WTC11 (cell line): ENCODE measurements around the gene ZIC4. TPM values are rescaled to one million over a fixed set of nuclear protein-coding genes. Genes with fewer than 3 reads are reported as not detected.

Source experiments
- ATAC-seq: fragments of 200-7000 bp; cut with Tn5 transposase; 2 replicates; pipeline ENCODE4 v1.10.0; 2021; ENCODE audit warnings: mild to moderate bottlenecking, moderate library complexity
- CTCF ChIA-PET: fragments of 300-600 bp; sonication (Branson Sonifier 250); formaldehyde crosslinking; loops from one replicate; lab custom pipeline; 2021; ENCODE audit warnings: antibody characterized with exemption; lab: Charles Lee
- POLR2A ChIA-PET: fragments of 350-600 bp; sonication (Branson Sonifier 250); formaldehyde crosslinking; loops from one replicate; lab custom pipeline; 2021; ENCODE audit warnings: antibody characterized with exemption; lab: Charles Lee
- DNase-seq: peaks from one replicate; pipeline ENCODE4 v3.0.0; 2021; ENCODE audit warnings: low spot score
- H3K27ac Mint-ChIP-seq: 2 replicates; pipeline ENCODE4 v1.8.0; 2021; ENCODE audit warnings: mixed read lengths
- H3K27me3 Mint-ChIP-seq: 2 replicates; pipeline ENCODE4 v1.8.0; 2021; ENCODE audit warnings: low read depth, mild to moderate bottlenecking, moderate library complexity, mixed read lengths
- H3K36me3 Mint-ChIP-seq: 2 replicates; pipeline ENCODE4 v1.8.0; 2021; ENCODE audit warnings: mixed read lengths
- H3K4me1 Mint-ChIP-seq: 2 replicates; pipeline ENCODE4 v1.8.0; 2022; ENCODE audit warnings: mixed read lengths
- H3K4me3 Mint-ChIP-seq: 2 replicates; pipeline ENCODE4 v1.8.0; 2021; ENCODE audit warnings: mild to moderate bottlenecking, moderate library complexity, mixed read lengths
- H3K9me3 Mint-ChIP-seq: 2 replicates; pipeline ENCODE4 v1.8.0; 2021; ENCODE audit warnings: mixed read lengths
- ATF1 ChIP-seq: sonication (generic); formaldehyde crosslinking; IDR thresholded peaks from 2 replicates; pipeline ENCODE4 v1.8.1; 2023; ENCODE audit warnings: mild to moderate bottlenecking, moderate library complexity, missing genetic modification reagents
- ETV6 ChIP-seq: sonication (generic); formaldehyde crosslinking; IDR thresholded peaks from 2 replicates; pipeline ENCODE4 v1.8.1; 2022; ENCODE audit warnings: mild to moderate bottlenecking, missing genetic modification reagents
- FOXK1 ChIP-seq: sonication (generic); formaldehyde crosslinking; IDR thresholded peaks from 2 replicates; pipeline ENCODE4 v1.8.0; 2022; ENCODE audit warnings: mild to moderate bottlenecking, moderate library complexity, missing genetic modification reagents
- GTF2I ChIP-seq: fragments of 250-450 bp; sonication (Bioruptor Pico); conservative IDR thresholded peaks from 2 replicates; pipeline ENCODE4 v1.4.0; 2021; ENCODE audit warnings: mild to moderate bottlenecking
- MLX ChIP-seq: sonication (generic); formaldehyde crosslinking; IDR thresholded peaks from 2 replicates; pipeline ENCODE4 v1.8.1; 2023; ENCODE audit warnings: mild to moderate bottlenecking, missing genetic modification reagents, moderate library complexity
- MXD4 ChIP-seq: fragments of 250-450 bp; sonication (Bioruptor Pico); IDR thresholded peaks from 2 replicates; pipeline ENCODE4 v1.8.0; 2021; ENCODE audit warnings: mild to moderate bottlenecking, moderate library complexity, borderline replicate concordance
- NFATC4 ChIP-seq: fragments of 250-450 bp; sonication (Bioruptor Pico); IDR thresholded peaks from 2 replicates; pipeline ENCODE4 v1.9.0; 2021; ENCODE audit warnings: mild to moderate bottlenecking
- NFYB ChIP-seq: sonication (generic); formaldehyde crosslinking; conservative IDR thresholded peaks from 2 replicates; pipeline ENCODE4 v1.8.0; 2022; ENCODE audit warnings: low read depth, missing genetic modification reagents
- NR2C2 ChIP-seq: sonication (generic); formaldehyde crosslinking; IDR thresholded peaks from 2 replicates; pipeline ENCODE4 v1.8.0; 2022; ENCODE audit warnings: mild to moderate bottlenecking, missing genetic modification reagents
- SMAD3 ChIP-seq: sonication (generic); formaldehyde crosslinking; IDR thresholded peaks from 2 replicates; pipeline ENCODE4 v1.8.0; 2022; ENCODE audit warnings: missing genetic modification reagents, mild to moderate bottlenecking, borderline replicate concordance
- SMAD4 ChIP-seq: sonication (generic); formaldehyde crosslinking; IDR thresholded peaks from 2 replicates; pipeline ENCODE4 v1.8.0; 2022; ENCODE audit warnings: mild to moderate bottlenecking, missing genetic modification reagents
- SOX15 ChIP-seq: fragments of 250-450 bp; sonication (Bioruptor Pico); IDR thresholded peaks from 2 replicates; pipeline ENCODE4 v1.9.0; 2021; ENCODE audit warnings: mild to moderate bottlenecking
- TEAD4 ChIP-seq: sonication (generic); formaldehyde crosslinking; IDR thresholded peaks from 2 replicates; pipeline ENCODE4 v1.8.0; 2022; ENCODE audit warnings: mild to moderate bottlenecking, missing genetic modification reagents
- ZBTB43 ChIP-seq: sonication (generic); formaldehyde crosslinking; IDR thresholded peaks from 2 replicates; pipeline ENCODE4 v1.8.1; 2023; ENCODE audit warnings: mild to moderate bottlenecking, missing genetic modification reagents
- ZMAT4 ChIP-seq: fragments of 250-450 bp; sonication (Bioruptor Pico); IDR thresholded peaks from 2 replicates; pipeline ENCODE4 v1.9.0; 2021; ENCODE audit warnings: mild to moderate bottlenecking
- ZNF138 ChIP-seq: sonication (generic); formaldehyde crosslinking; conservative IDR thresholded peaks from 2 replicates; pipeline ENCODE4 v1.8.1; 2022; ENCODE audit warnings: mild to moderate bottlenecking, moderate library complexity, missing genetic modification reagents
- ZNF232 ChIP-seq: sonication (generic); formaldehyde crosslinking; IDR thresholded peaks from 2 replicates; pipeline ENCODE4 v1.8.0; 2022; ENCODE audit warnings: mild to moderate bottlenecking, missing genetic modification reagents
- total RNA-seq: library from RNA; stranded (reverse); gene quantifications from 3 replicates; pipeline ENCODE4 v1.2.3, GENCODE V29; 2021
- TF ChIP-seq, protein P1 (sequence below): sonication (generic); formaldehyde crosslinking; IDR thresholded peaks from 2 replicates; pipeline ENCODE4 v1.8.0; 2022; ENCODE audit warnings: mild to moderate bottlenecking, missing genetic modification reagents
- TF ChIP-seq, protein P2 (sequence below): sonication (generic); formaldehyde crosslinking; IDR thresholded peaks from 2 replicates; pipeline ENCODE4 v1.8.0; 2023; ENCODE audit warnings: missing genetic modification reagents
- TF ChIP-seq, protein P3 (sequence below): sonication (generic); formaldehyde crosslinking; IDR thresholded peaks from 2 replicates; pipeline ENCODE4 v1.8.1; 2023; ENCODE audit warnings: mild to moderate bottlenecking, moderate library complexity, missing genetic modification reagents
- TF ChIP-seq, protein P4 (sequence below): sonication (generic); formaldehyde crosslinking; IDR thresholded peaks from 2 replicates; pipeline ENCODE4 v1.8.1; 2022; ENCODE audit warnings: mild to moderate bottlenecking, missing genetic modification reagents, moderate library complexity, borderline replicate concordance
- TF ChIP-seq, protein P5 (sequence below): fragments of 250-450 bp; sonication (Bioruptor Pico); IDR thresholded peaks from 2 replicates; pipeline ENCODE4 v1.9.0; 2021; ENCODE audit warnings: mild to moderate bottlenecking, borderline replicate concordance

ZIC4 gene
- total RNA-seq, 1 experiment from 2014 or later, result 3.5 TPM

DNA sequence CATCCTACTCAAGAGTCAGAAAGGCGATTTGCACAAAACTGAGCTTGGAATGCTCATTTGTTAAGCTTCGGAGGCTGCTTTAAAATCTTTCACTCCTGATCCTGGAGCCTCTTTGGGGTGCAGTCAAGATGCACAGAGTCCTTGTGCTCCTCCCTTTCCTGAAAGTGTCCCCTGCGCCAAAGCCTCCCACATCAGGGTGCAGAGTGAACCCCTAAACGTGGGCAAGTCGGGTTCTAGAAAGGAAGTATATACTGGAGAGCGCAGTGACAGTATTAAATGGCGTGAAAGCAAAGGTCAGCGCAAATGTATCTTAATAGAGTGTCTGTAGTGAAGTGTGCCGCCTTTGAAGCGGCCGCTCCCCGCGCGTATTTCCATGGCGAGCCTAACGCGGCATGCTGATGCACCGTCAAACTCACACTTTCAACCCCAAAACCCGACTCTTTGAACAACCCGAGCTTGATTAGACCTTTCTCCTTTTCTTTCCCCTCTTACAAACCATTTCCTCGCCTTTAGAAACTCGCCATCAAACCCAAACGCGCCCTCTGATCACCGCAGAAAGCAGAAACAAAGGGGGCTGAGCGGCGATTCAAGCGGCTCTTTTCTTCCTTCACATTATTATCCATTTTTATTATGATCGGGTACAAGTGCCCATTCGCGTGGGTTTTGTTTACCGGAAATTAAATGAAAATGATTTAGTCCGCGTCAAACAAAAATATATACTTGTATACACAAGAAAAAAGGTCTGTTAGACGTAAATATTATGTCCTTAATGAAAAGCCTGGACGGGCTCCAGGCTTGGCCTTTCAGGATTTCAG, 18.3 kb downstream of the ZIC4 start:
- H3K4me1 Mint-ChIP-seq, result peaks cover 84% of the 10 kb centered on the region
- peak overlapping the region; percentile 73 for H3K4me3 Mint-ChIP-seq
- CTCF ChIA-PET, result interaction anchor here (3.6 kb wide), 1 partner anchor 27 kb away, joined by 12 read pairs; no protein-coding TSS in a partner anchor

DNA sequence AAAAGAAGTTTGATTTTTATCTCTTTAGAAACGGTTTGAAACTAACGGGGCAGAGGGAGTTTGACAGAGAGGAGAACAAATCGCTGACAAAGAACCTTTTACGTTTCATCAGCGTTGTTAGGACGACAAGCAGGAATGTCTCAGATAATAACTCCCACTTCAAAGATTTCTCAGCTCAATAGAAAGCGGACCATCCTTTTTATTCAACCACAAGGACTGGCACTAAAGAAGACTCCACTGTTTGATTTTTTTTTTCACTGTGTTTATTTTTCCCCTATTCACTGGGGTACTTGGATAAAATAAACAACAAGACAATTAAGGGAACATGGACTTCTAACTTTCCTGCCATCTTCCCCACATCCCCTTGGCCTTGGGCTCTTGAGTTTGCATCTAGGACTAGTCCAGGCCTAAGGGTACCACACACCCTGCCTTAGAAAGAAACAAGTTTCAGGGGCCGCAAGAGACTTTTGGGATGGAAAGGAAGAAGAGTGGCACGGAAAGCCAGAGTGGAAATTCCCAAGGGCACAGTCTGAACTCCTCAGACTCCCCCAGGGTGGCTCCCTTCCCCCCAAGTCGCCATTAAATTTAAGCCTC, 19.0 kb downstream of the ZIC4 start:
- DNase-seq, result no peak
- H3K9me3 Mint-ChIP-seq, result no peaks in the 10 kb centered on the region
- no peak overlapping the region for H3K27ac Mint-ChIP-seq
- H3K36me3 Mint-ChIP-seq, result no peaks in the 10 kb centered on the region
- H3K27me3 Mint-ChIP-seq, result peaks cover 100% of the 10 kb centered on the region
- no peak for ATAC-seq
- peaks cover 86% of the 10 kb centered on the region for H3K4me1 Mint-ChIP-seq
- H3K4me3 Mint-ChIP-seq, result peak overlapping the region; percentile 73
- POLR2A ChIA-PET, result no interaction called here
- CTCF ChIA-PET, result interaction anchor here (0.7 to 3.6 kb wide), 2 partner anchors 10 to 26 kb away, joined by 3 to 12 read pairs; no protein-coding TSS in a partner anchor
- TF ChIP-seq, protein P1, sequence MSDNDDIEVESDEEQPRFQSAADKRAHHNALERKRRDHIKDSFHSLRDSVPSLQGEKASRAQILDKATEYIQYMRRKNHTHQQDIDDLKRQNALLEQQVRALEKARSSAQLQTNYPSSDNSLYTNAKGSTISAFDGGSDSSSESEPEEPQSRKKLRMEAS, result no peak
- TF ChIP-seq TEAD4 (CRISPR knock-in tag), result no peak
- no peak for TF ChIP-seq SMAD4 (CRISPR knock-in tag)
- no peak for TF ChIP-seq FOXK1
- TF ChIP-seq SOX15, result no peak
- TF ChIP-seq NFYB (CRISPR knock-in tag), result no peak
- TF ChIP-seq NFATC4 (CRISPR knock-in tag), result no peak
- no peak for TF ChIP-seq MXD4 (CRISPR knock-in tag)
- no peak for TF ChIP-seq ATF1
- no peak for TF ChIP-seq NR2C2 (CRISPR knock-in tag)
- no peak for TF ChIP-seq ZBTB43
- no peak for TF ChIP-seq ZNF138
- TF ChIP-seq MLX (CRISPR knock-in tag), result no peak
- TF ChIP-seq, protein P2, sequence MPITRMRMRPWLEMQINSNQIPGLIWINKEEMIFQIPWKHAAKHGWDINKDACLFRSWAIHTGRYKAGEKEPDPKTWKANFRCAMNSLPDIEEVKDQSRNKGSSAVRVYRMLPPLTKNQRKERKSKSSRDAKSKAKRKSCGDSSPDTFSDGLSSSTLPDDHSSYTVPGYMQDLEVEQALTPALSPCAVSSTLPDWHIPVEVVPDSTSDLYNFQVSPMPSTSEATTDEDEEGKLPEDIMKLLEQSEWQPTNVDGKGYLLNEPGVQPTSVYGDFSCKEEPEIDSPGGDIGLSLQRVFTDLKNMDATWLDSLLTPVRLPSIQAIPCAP (CRISPR knock-in tag), result no peak
- no peak for TF ChIP-seq SMAD3 (CRISPR knock-in tag)
- TF ChIP-seq GTF2I (CRISPR knock-in tag), result no peak
- TF ChIP-seq, protein P3, sequence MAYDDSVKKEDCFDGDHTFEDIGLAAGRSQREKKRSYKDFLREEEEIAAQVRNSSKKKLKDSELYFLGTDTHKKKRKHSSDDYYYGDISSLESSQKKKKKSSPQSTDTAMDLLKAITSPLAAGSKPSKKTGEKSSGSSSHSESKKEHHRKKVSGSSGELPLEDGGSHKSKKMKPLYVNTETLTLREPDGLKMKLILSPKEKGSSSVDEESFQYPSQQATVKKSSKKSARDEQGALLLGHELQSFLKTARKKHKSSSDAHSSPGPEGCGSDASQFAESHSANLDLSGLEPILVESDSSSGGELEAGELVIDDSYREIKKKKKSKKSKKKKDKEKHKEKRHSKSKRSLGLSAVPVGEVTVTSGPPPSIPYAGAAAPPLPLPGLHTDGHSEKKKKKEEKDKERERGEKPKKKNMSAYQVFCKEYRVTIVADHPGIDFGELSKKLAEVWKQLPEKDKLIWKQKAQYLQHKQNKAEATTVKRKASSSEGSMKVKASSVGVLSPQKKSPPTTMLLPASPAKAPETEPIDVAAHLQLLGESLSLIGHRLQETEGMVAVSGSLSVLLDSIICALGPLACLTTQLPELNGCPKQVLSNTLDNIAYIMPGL (CRISPR knock-in tag), result no peak
- TF ChIP-seq ZMAT4 (CRISPR knock-in tag), result no peak

More for the DNA sequence above, 18.3 kb downstream of the ZIC4 start:
- POLR2A ChIA-PET, result no interaction called here
- Mint-ChIP-seq H3K27ac (no peak overlapping the region), H3K36me3 (no peaks in the 10 kb centered on the region), H3K9me3 (no peaks in the 10 kb centered on the region), H3K27me3 (peaks cover 100% of the 10 kb centered on the region)
- DNase-seq (no peak), ATAC-seq (no peak)
- TF ChIP-seq SMAD3 (CRISPR knock-in tag), result no peak
- TF ChIP-seq, protein P4, sequence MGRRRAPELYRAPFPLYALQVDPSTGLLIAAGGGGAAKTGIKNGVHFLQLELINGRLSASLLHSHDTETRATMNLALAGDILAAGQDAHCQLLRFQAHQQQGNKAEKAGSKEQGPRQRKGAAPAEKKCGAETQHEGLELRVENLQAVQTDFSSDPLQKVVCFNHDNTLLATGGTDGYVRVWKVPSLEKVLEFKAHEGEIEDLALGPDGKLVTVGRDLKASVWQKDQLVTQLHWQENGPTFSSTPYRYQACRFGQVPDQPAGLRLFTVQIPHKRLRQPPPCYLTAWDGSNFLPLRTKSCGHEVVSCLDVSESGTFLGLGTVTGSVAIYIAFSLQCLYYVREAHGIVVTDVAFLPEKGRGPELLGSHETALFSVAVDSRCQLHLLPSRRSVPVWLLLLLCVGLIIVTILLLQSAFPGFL (CRISPR knock-in tag), result no peak
- TF ChIP-seq ZNF232, result no peak
- TF ChIP-seq, protein P5, sequence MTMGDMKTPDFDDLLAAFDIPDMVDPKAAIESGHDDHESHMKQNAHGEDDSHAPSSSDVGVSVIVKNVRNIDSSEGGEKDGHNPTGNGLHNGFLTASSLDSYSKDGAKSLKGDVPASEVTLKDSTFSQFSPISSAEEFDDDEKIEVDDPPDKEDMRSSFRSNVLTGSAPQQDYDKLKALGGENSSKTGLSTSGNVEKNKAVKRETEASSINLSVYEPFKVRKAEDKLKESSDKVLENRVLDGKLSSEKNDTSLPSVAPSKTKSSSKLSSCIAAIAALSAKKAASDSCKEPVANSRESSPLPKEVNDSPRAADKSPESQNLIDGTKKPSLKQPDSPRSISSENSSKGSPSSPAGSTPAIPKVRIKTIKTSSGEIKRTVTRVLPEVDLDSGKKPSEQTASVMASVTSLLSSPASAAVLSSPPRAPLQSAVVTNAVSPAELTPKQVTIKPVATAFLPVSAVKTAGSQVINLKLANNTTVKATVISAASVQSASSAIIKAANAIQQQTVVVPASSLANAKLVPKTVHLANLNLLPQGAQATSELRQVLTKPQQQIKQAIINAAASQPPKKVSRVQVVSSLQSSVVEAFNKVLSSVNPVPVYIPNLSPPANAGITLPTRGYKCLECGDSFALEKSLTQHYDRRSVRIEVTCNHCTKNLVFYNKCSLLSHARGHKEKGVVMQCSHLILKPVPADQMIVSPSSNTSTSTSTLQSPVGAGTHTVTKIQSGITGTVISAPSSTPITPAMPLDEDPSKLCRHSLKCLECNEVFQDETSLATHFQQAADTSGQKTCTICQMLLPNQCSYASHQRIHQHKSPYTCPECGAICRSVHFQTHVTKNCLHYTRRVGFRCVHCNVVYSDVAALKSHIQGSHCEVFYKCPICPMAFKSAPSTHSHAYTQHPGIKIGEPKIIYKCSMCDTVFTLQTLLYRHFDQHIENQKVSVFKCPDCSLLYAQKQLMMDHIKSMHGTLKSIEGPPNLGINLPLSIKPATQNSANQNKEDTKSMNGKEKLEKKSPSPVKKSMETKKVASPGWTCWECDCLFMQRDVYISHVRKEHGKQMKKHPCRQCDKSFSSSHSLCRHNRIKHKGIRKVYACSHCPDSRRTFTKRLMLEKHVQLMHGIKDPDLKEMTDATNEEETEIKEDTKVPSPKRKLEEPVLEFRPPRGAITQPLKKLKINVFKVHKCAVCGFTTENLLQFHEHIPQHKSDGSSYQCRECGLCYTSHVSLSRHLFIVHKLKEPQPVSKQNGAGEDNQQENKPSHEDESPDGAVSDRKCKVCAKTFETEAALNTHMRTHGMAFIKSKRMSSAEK (CRISPR knock-in tag), result no peak
- TF ChIP-seq ATF1, result no peak
- TF ChIP-seq ETV6 (CRISPR knock-in tag), result no peak
